UCSD-AML1 (cell line): ENCODE results near the gene MCOLN1.
A peak's percentile ranks its signal among the peaks of the same experiment; 100 is the strongest.

ENCODE experiments used
- DNase-seq: peaks from one replicate; lab custom pipeline; 2025; ENCODE audit not compliant: unreplicated experiment; lab: John Stamatoyannopoulos, UW

MCOLN1 gene

DNA sequence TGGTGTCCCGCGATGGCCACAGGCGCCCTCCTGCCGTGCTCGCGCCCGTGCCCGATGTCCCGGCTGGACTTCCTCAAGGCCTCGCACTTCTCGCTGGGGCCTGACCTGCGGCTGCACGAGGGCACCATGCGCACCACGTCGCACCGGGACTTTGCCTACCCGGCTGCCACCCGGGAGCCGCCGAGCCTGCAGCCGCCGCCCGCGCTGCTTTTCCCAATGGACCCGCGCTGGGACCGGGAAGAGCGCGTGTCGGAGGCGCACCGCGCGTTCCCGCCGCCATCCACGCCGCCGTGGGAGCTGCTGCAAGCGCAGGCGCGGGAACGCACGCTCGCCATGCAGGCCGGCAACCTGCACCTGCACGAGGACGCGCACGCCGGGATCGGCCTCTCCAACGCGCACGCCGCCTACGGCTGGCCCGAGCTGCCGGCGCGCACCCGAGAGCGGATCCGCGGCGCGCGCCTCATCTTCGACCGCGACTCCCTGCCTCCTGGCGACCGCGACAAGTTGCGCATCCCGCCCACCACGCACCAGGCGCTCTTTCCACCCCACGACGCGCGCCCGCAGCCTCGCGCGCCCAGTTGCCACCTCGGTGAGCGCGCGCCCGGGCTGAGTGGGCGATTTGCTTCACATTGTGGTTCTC lies 21.5 kb upstream of the MCOLN1 start:
- DNase-seq = no peak

DNA sequence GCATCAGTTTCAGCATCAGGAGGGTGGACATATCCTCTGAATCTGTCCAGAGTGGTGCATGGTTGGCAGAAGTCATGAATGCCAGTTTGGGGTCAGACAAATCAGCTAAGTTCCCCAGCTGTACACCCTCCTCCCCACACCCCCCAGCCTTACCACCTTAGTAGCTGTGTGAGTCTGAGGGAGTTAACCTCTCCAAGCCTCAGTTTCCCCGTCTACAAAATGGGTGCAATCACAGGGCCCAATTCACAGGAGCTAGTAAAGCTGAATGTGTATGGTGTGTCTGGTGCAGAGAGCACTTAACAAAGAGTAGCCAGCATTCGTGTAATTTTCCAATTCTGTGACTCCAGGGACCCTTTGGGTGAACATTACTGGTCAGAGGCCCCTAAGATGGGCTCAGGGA lies 19.9 kb upstream of the MCOLN1 start:
- DNase-seq = no peak

DNA sequence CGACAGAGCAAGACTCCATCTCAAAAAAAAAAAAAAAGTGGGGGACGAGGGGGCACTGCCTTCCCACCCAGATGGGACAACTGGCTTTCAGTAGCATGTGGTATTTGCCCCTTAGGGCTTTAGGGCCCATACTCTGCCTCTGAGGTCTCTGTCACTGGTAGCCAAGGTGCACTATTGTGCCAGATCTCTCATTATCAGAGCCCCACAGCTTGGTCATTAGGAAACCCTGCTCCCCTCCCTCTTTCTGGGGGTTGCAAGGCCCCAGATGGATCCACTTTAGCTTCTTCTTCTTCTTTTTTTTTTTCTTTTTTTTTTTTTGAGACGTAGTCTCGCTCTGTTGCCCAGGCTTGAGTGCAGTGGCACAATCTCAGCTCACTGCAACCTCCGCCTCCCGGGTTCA lies 17.7 kb upstream of the MCOLN1 start:
- DNase-seq = no peak

DNA sequence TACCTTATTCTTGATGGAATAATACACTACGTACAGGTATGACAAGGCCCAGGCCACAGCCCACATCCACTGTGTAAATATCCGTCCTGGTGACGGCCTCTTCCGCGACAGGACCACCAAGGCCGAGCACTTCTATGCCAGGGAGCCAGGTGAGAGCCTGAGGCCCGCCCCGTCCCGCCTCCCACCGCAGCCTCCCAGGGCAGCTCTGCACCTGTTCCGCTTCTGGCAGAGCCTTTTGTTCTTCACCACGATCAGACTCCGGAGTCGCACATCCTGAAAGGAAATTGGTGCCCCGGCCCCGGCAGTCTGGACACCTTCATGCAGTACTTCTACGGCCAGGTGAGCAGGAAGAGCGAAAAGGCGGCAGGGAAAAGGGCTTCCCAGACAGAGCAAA lies 17.1 kb upstream of the MCOLN1 start:
- DNase-seq = no peak

DNA sequence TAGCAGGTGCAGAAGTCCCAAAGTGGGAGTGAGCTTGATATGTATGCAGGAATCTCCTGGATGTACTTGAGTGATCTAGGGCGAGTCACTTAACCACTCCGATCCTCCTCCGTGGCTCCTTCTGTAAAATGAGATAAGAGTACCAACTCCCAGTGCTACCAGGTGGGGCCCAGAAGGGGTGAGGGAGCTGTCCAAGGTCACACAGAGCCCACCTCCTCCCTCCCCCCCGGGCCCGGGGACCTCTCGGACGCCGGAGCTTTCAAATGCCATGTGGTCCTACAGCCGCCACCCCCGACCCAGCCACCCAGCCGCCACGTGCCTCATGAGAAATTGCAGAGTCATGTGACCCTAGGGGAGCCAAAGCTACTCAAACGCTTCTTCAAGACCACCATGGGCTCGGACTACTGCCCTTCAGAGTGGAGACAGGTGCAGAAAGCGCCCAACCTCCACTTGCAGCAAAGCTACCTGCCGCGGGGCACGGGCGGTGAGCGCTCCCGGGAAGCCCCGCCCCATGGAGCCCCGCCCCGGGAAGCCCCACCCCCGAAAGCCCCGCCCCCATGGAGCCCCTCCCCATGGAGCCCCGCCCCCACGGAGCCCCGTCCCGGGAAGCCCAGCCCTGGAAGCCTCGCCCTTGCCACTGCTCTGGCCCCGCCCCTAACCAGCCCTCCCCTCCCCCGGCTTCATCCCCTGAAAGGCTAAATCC lies 16.6 kb upstream of the MCOLN1 start:
- peak; percentile 68 for DNase-seq

DNA sequence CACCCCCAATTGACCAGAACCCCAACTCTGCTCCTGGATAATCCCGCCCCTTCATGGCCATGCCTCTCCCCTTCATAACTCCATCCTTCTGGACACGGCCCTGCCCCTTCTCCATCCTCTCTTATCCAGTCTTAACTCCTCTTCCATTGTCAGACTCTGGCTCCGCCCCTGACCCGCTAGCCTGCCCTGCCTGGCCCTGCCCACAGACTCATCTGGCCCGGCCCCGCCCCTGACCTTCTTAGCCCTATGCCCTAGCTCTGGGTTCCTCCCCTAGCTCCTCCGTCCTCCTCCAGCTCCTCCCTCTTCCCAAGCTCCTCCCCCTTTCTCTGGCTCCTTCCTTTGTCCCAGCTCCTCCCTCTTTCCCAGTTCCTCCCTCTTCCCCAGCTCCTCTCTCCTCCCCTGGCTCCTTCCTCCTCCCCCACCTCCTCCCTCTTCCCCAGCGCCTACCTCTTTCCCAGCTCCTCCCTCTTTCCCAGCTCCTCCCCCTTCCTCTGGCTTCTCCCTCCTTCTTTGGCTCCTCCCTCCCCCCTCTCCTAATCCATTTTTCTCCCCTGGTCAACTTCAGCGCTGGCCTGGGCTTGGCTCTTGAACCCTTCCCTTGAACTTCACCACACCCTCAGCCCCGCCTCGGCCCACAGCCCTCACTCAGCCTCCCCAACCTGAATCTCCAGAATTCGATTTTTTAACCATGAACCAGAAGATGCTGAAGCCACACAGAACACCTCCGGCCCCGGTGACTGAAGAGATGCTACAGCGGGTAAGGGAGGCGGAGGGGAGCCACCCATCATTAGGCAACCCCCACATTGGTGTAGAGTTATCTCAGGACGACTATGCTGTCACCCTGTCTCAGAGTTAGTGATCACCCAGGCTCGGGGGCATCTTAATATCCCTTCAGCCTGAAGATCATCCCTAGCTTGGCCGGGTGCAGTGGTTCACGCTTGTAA lies 15.8 kb upstream of the MCOLN1 start:
- peak; percentile 86 for DNase-seq

DNA sequence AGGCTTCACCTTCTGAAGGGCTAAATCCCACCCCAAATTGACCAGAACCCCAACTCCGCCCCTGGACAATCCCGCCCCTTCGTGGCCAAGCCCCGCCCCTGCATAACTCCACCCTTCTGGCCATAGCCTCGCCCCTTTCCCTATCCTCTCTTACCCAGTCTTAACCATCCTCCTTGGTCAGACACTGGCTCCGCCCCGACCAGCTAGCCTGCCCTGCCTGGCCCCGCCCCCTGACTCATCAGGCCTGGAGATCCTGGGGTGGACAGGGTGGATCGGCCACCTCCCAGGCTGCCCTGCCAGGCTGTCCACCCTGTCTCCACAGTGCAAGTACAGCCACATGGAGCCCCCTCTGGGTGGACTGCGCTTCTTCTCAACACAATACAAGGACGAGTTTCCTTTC lies 14.5 kb upstream of the MCOLN1 start:
- peak; percentile 67 for DNase-seq

DNA sequence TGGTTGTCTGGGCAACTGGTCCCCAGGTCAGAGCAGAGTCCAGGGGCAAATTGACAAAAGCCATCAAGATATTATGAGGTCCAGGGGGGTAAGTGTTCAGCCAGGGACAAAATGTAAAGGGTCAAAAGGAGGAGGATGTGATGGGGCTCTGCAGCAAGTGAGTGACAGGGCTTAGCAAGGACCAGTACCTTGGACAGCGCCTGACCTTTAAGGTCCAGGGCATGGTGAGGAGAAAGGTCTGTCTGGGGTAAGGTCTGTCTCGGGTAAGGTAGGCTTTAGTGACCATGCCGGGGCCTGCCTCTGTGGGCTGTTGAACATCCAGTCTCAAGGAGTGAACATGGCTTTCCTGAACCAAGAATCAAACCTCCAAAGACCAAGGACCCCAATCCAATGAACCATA lies 12.8 kb upstream of the MCOLN1 start:
- peak; percentile 16 for DNase-seq

DNA sequence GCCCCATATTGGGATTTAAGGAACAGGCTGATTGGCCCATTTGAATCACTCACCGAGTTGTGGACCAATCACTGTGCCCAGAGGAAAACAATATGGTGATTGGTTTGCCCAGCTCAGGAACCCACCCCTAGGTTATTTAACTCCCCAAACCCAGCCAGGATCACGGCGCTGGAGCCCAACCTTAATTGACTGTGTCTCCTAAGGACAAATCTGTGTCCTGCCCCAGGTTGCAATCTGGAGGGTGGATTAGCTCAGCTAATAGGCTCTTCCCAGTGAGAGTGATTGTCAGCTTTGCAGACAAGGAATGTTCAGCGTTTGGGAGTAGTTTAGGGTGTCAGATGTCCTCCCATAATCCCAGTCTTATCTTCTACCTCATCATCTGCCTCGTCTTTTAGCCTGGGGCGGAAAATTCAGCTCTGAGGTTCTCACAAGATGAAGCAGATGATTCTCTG lies 10.0 kb upstream of the MCOLN1 start:
- DNase-seq = no peak

DNA sequence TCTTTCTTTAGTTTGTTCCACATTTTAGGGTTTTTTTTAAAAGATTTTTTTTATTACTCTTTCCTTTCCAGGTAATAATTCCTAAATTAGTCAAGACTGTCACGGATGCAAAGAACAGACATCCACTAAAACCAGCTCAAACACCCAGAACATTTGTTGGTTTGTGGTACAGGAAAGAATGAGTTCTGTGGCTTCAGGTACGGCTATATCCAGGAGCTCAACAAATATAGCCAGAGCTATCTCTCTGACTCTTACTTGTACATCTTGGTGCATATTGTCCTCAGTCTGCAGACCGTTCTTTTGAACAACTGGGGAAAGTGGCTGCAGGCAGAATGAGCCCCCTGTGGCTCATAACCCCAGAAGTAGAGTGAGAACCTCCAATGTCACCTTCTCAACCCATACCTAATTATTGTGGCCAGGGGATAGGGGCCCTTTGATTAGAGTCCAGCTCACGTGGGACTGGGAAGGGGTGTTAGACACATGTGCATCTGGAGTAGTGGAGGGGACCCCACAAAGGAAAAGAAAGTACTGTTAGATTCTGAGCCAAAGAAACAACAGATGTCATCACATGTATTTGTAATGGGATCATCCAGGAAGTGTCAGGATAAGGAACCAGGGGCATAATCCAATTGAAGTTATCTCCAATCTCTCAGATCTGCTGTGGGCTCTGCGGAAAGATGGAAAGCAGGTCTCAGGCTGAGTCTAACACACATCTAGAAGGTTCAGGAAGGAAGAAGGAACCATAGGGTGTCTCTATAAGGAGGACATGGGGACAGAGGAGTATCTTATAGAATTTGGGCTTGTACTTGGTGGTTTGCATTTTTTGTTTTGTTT lies 8.4 kb upstream of the MCOLN1 start:
- no peak for DNase-seq

DNA sequence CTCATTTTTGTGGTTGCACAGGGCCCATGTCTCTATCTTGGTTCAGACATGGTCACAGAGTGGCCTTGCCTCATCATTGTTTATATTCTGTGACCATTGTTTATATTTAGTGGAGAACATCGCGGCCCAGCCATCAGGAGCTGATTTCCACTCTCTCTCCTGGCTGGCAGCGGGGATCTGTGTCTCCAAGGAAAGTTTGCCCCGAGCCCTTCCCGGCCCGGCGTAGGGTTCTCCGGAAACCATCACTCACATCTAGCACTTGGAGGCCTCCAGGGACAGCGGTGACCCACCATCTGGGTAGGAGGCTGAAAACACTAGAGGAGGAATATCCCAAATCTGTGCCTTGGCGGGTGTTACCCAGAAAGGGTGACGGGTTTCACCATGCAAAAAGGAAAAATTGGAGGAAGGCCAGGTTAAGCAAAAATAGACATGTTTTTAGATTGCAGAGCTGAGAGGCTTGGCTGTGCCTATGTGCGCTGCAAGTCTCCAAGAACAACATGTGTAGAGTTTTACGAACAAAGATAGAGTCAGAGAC lies 7.2 kb upstream of the MCOLN1 start:
- no peak for DNase-seq

DNA sequence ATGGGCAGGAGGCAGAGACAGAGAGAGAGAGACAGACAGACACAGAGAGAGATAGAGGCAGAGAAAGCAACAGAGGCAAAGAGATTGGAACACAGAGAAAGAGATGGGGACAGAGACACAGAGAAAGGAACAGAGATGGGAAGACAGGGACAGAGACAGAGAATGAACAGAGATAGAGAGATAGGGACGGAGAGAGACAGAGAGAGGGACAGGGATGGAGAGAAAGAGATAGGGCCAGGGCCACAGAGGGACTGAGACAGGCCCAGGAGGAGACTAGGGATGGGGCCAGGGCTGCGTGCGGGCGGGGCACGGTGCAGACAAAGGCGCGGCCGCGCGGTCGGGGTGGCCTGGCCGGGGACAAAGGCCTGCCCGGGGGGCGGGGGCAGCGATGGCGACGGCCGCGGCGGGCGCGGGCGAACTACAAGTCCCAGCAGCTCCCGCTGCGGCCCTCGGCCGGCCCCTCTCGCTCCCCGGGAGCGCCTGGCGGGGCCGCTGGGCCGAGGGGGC lies 6.7 kb upstream of the MCOLN1 start, which contains the start of gene ZNF358:
ZNF358 (plus strand) TSS at position 459 of the 507 bp plus-strand sequence. CDS start 3,140 bp downstream, outside the sequence.
- peak; percentile 63 for DNase-seq

DNA sequence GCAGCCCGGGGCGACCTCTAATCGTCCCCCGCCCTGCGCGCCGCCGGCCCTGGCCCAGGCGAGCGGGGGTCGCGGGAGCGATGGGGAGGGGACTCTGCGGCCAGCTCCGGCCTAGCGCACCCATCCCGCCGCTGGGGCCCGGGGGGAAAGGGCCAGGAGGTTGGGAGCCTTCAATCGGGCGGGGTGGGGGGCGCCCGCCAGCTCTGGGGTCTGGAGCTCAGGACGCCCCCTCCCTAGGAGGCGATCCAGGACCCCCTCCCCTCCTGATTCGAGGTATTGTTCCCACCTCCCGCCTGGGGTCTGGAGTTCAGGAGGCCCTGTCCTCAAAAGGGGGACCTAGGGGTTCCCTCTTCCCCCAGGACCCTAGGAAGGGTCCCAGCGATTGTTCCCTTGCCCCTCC lies 6.1 kb upstream of the MCOLN1 start:
- DNase-seq = no peak

DNA sequence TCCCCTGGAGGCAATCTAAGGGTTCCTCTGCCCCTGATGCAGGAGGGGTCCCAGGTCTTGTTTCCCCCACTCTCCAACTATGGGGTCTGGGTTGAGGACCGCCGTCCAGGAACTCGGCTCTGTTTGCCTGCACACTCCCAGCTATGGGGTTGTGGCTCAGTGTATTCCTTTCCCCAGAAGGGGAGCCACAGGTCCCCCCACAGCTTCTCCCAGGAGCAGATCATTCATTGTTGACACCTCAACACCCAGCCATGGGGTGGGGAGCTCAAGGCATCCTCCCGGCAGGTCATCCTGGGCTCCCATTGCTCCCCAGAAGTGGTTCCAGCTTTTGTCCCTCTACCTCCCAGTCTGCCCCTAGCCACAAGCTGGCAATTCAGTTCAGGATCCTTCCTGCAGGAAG lies 5.5 kb upstream of the MCOLN1 start:
- no peak for DNase-seq

DNA sequence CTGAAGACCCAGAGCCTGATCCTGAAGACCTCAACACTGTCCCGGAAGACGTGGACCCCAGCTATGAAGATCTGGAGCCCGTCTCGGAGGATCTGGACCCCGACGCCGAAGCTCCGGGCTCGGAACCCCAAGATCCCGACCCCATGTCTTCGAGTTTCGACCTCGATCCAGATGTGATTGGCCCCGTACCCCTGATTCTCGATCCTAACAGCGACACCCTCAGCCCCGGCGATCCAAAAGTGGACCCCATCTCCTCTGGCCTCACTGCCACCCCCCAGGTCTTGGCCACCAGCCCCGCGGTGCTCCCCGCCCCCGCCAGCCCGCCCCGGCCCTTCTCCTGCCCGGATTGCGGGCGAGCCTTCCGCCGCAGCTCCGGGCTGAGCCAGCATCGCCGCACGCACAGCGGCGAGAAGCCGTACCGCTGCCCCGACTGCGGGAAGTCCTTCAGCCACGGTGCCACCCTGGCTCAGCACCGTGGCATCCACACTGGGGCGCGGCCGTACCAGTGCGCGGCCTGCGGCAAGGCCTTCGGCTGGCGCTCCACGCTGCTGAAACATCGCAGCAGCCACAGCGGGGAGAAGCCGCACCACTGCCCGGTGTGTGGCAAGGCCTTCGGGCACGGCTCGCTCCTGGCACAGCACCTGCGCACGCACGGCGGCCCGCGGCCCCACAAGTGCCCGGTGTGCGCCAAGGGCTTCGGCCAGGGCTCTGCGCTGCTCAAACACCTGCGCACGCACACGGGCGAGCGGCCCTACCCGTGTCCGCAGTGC lies 2.9 kb upstream of the MCOLN1 start:
- no peak for DNase-seq

DNA sequence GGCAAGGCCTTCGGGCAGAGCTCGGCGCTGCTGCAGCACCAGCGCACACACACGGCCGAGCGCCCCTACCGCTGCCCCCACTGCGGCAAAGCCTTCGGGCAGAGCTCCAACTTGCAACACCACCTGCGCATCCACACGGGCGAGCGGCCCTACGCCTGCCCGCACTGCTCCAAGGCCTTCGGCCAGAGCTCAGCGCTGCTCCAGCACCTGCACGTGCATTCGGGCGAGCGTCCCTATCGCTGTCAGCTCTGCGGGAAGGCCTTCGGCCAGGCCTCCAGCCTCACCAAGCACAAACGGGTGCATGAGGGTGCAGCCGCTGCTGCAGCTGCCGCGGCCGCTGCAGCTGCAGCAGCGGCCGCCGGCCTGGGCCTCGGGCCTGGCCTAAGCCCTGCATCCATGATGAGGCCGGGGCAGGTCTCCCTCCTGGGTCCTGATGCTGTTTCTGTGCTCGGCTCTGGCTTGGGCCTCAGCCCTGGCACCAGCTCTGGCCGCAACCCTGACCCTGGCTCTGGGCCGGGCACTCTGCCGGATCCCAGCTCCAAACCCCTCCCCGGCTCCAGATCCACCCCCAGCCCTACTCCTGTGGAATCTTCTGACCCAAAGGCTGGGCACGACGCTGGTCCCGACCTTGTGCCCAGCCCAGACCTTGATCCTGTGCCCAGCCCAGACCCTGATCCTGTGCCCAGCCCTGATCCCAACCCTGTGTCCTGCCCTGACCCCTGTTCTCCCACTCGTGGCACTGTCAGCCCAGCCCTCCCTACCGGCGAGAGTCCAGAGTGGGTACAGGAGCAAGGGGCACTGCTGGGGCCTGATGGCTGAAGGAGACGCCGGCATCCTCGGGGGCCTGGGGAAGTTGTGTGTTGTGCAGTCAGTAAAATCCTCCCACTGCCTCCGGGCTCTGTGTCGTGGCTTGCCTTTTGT lies 2.0 kb upstream of the MCOLN1 start:
- DNase-seq = no peak

DNA sequence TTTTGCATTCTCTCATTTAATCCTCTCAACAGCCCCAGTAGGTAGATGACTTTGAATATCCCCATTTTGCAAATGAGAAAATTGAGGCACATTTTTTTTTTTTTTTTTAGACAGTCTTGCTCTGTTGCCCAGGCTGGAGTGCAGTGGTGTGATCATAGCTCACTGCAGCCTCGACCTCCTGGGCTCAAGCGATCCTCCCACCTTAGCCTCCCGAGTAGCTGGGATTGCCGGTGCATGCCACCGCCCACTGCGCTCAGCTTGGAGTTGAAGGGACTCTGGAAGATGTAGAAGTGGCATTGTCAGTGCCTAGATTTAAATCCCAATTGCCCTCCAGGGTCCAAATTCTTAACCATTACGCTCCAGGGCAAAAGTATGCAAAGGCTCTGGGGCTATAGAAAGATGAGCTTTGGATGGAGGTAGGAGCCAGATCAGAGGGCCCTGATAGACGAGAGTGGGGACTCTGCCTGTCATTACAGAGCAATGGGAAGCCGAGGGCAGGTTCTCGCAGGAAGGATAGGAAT lies 813 bp upstream of the MCOLN1 start:
- no peak for DNase-seq
